ENCODE results near the gene GLT1D1. TPM values are rescaled to one million over a fixed set of nuclear protein-coding genes. Genes with fewer than 3 reads are reported as not detected.

The GLT1D1 gene
- total RNA-seq, 1 donor from 2014 or later: 1.0 TPM

DNA sequence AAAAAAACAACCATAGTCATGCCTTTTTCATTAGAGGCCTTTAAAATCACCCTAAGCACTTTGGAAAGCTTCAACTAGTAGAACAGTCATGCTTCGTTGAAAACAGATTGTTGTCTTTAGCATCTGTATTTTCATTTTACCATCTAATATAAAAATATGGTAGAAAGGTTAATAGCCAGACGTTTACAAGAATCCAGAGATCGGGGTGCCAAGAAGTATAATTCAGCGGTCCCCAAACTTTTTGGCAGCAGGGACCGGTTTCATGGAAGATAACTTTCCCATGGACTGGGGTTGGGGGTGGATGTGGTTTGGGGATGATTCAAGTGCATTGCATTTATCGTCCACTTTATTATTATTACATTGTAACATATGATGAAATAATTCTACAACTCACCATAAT lies 138.4 kb downstream of the GLT1D1 start:
- intact Hi-C loops (cut with micrococcal nuclease): no loop called here

DNA sequence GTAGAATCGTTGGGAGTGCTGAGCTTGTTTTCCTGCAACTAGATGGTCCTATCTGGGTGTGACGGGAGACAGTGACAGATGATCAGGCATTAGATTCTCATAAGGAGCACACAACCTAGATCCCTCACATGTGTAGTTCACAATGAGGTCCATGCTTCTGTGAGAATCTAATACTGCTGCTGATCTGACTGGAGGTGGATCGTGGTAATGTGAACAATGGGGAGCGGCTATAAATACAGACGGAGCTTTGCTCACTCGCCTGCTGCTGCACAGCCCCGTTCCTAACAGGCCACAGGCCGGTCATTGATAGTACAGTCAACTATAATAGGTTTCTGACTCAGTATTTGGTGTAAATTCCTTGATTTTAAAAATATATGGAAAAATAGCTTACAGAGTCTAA lies 138.8 kb downstream of the GLT1D1 start:
- intact Hi-C loops (cut with micrococcal nuclease): no loop called here

- intact Hi-C loops (cut with micrococcal nuclease): no loop called here
Measured at GRCh38 chr12:128992550-128992949, 139.3 kb downstream of the GLT1D1 start.

DNA sequence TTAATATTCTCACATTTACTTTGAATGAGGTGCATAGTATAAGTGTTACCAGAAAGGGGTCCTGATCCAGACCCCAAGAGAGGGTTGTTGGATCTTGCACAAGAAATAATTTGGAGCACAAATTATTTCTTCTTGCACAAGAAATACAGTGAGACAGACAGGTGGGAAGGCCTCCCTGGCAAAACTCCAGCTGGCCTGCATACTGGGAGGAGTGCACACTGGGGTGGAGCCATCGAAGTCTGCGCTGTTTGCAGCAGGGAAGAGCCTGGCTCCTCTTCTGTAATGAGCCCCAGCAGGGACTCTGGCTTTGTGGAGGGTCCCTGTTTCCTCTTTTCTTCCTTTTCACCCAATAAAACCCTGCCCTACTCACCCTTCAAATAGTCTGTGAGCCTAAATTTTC lies 141.6 kb downstream of the GLT1D1 start:
- intact Hi-C loops (cut with micrococcal nuclease): no loop called here

GRCh38 chr12:128995619-128996018 lies 142.3 kb downstream of the GLT1D1 start:
- intact Hi-C loops (cut with micrococcal nuclease): no loop called here

DNA sequence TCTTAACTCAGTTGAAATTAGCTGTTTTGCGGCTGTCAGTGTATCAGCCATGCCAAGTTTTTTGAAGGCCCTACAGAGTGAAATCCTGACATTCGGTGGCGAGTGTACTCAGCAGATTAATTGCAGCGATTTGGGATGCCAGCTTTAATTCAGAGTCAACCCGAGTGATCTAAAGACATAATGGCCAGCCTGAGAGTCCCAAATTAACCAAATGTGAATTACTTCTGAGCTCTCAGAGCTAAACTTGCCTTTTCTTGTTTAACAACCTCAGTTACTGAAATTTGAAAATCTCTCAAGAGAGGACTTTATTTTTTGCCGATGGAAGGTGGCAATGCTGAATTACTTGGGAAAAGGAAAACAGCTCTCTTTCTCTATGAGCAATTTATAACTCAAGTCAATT lies 148.5 kb downstream of the GLT1D1 start:
- intact Hi-C loops (cut with micrococcal nuclease): no loop called here

GRCh38 chr12:129002427-129002826 lies 149.1 kb downstream of the GLT1D1 start:
- intact Hi-C loops (cut with micrococcal nuclease): no loop called here

DNA sequence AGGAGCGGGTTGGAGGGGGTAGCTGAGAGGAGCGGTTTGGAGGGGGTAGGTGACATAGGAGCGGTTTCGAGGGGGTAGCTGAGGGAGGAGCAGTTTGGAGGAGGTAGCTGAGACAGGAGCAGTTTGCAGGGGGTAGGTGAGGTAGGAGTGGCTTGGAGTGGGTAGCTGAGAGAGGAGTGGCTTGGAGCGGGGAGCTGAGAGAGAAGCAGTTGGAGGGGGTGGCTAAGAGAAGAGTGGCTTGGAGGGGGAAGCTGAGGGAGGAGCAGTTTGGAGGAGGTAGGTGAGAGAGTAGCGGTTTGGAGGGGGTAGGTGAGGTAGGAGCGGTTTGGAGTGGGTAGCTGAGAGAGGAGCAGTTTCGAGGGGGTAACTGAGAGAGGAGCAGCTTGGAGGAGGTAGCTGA lies 152.1 kb downstream of the GLT1D1 start:
- intact Hi-C loops (cut with micrococcal nuclease): no loop called here

GRCh38 chr12:129005829-129006228 lies 152.6 kb downstream of the GLT1D1 start:
- intact Hi-C loops (cut with micrococcal nuclease): no loop called here

- intact Hi-C loops (cut with micrococcal nuclease): no loop called here
Measured at GRCh38 chr12:129009833-129010622, 156.8 kb downstream of the GLT1D1 start.

- intact Hi-C loops (cut with micrococcal nuclease): no loop called here
Measured at GRCh38 chr12:129016159-129016558, 162.9 kb downstream of the GLT1D1 start.

GRCh38 chr12:129025055-129025454 lies 171.8 kb downstream of the GLT1D1 start:
- intact Hi-C loops (cut with micrococcal nuclease): no loop called here

- intact Hi-C loops (cut with micrococcal nuclease): no loop called here
Measured at GRCh38 chr12:129028844-129029243, 175.6 kb downstream of the GLT1D1 start.

Other genes with a start within 250 kb of the GLT1D1 start
- gene SLC15A4, start 29.5 kb upstream of the GLT1D1 start, total RNA-seq: 27.2 and 28.0 TPM in 2 replicates